ENCODE results near the gene ARG2. TPM values are rescaled to one million over a fixed set of nuclear protein-coding genes. Genes with fewer than 3 reads are reported as not detected.

The ARG2 gene
- total and polyA plus RNA-seq, 9 of the 15 experiments (the other 6 are each of a cell fraction or from before 2014, with no cell fraction given): 6.2 to 75.0 (median 17.8) TPM

- TF ChIP-seq TFAP4 (CRISPR knock-in tag; IDR thresholded peaks at IDR 0.05; ENCODE audit: borderline replicate concordance) (peak; percentile 15; the same call in 1 of the 2 replicates), POLR2AphosphoS5 (IDR thresholded peaks at IDR 0.05; ENCODE audit: control insufficient read depth, insufficient read depth, low read depth, low read length) (peak; percentile 78), FOXK1 (CRISPR knock-in tag; IDR thresholded peaks at IDR 0.05; ENCODE audit: borderline replicate concordance) (no peak), ZNF224 (CRISPR knock-in tag; IDR thresholded peaks at IDR 0.05) (no peak), SUPT5H (IDR thresholded peaks at IDR 0.05) (peak; percentile 75), VEZF1 (CRISPR knock-in tag; IDR thresholded peaks at IDR 0.05) (peak; percentile 50), MEF2D (tag; conservative IDR thresholded peaks at IDR 0.05; ENCODE audit: low read depth) (no peak), ZC3H4 (CRISPR knock-in tag; IDR thresholded peaks at IDR 0.05; ENCODE audit: borderline replicate concordance) (no peak), ARID4B (CRISPR knock-in tag; IDR thresholded peaks at IDR 0.05) (no peak), ZNF143 (CRISPR knock-in tag; IDR thresholded peaks at IDR 0.05) (peak; percentile 84), RREB1 (CRISPR knock-in tag; IDR thresholded peaks at IDR 0.05) (no peak), FOXA3 (CRISPR knock-in tag; conservative IDR thresholded peaks at IDR 0.05 in 1 of 2, IDR thresholded peaks at IDR 0.05 in 1 of 2) (no peak), SIN3A (IDR thresholded peaks at IDR 0.05; ENCODE audit: borderline replicate concordance in 2 of 2, control insufficient read depth in 1 of 2, low read depth in 2 of 2, low read length in 2 of 2) (peak in 1 of 2 experiments; percentile 57; a peak in 1 of 4 replicates), KAT7 (CRISPR knock-in tag; IDR thresholded peaks at IDR 0.05; ENCODE audit: borderline replicate concordance) (no peak)
Observed at GRCh38 chr14:67695394-67695949, 75.8 kb downstream of the ARG2 start, which contains the start of gene RDH11 (continued).
